ENCODE results near the gene GCNT1.
"Not testable (repeated sequence)": the region's sequence is repeated elsewhere in the genome, so short reads cannot be mapped to it uniquely, and the experiment has no call there.

GCNT1 gene

DNA sequence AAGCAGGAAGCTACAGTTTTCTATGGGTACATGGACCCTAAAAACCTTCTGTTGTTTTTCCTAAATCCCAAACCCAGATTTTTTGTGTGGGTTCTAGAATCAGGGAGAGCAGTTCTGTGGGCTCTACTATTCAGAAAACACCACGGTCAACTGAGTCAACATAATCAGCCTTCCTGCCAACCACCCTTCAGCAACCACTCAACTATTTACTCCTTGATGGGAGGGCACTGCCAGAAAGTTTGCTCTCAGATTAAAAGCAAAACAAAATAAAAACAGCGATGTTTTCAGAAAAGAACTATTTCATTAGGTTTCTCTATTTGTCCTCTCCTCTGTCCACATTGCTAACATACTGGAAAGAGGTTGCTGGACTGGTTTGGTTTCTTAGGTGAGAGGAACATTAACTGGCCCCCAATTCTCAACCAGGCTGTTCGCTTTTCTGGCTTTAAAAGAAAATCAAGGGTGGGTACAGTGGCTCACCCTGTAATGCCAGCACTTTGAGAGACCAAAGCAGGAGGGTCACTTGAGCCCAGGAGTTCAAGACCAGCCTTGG, 72.3 kb downstream of the GCNT1 start:
- TF ChIP-seq, protein P1, sequence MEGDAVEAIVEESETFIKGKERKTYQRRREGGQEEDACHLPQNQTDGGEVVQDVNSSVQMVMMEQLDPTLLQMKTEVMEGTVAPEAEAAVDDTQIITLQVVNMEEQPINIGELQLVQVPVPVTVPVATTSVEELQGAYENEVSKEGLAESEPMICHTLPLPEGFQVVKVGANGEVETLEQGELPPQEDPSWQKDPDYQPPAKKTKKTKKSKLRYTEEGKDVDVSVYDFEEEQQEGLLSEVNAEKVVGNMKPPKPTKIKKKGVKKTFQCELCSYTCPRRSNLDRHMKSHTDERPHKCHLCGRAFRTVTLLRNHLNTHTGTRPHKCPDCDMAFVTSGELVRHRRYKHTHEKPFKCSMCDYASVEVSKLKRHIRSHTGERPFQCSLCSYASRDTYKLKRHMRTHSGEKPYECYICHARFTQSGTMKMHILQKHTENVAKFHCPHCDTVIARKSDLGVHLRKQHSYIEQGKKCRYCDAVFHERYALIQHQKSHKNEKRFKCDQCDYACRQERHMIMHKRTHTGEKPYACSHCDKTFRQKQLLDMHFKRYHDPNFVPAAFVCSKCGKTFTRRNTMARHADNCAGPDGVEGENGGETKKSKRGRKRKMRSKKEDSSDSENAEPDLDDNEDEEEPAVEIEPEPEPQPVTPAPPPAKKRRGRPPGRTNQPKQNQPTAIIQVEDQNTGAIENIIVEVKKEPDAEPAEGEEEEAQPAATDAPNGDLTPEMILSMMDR (IDR thresholded peaks at IDR 0.05; ENCODE audit: low read depth, low read length) = no peak
- no peak for DNase-seq
- no peaks in the 10 kb centered on the region for H3K27me3 ChIP-seq (ENCODE audit: insufficient read depth, low read depth, severe bottlenecking)
- H3K36me3 ChIP-seq = no peaks in the 10 kb centered on the region
- H3K27ac ChIP-seq = no peak overlapping the region
- no peak overlapping the region for H3K4me3 ChIP-seq (ENCODE audit: low read depth, low read length)
- H3K9me3 ChIP-seq (ENCODE audit: severe bottlenecking) = no peaks in the 10 kb centered on the region

- not testable (repeated sequence) for H3K27ac ChIP-seq; H3K4me3 ChIP-seq (ENCODE audit: low read depth, low read length); H3K9me3 ChIP-seq (ENCODE audit: severe bottlenecking); H3K27me3 ChIP-seq (ENCODE audit: insufficient read depth, low read depth, severe bottlenecking); H3K36me3 ChIP-seq; DNase-seq
Measured at GRCh38 chr9:76532877-76533276, 73.9 kb downstream of the GCNT1 start.

- TF ChIP-seq, protein P1 (IDR thresholded peaks at IDR 0.05; ENCODE audit: low read depth, low read length) = no peak
- no peaks in the 10 kb centered on the region for H3K9me3 ChIP-seq (ENCODE audit: severe bottlenecking)
- no peak overlapping the region for H3K4me3 ChIP-seq (ENCODE audit: low read depth, low read length)
- no peak for DNase-seq
- H3K27me3 ChIP-seq (ENCODE audit: insufficient read depth, low read depth, severe bottlenecking) = no peaks in the 10 kb centered on the region
- no peaks in the 10 kb centered on the region for H3K36me3 ChIP-seq
- H3K27ac ChIP-seq = no peak overlapping the region
Measured at GRCh38 chr9:76534026-76534425, 75.0 kb downstream of the GCNT1 start.

DNA sequence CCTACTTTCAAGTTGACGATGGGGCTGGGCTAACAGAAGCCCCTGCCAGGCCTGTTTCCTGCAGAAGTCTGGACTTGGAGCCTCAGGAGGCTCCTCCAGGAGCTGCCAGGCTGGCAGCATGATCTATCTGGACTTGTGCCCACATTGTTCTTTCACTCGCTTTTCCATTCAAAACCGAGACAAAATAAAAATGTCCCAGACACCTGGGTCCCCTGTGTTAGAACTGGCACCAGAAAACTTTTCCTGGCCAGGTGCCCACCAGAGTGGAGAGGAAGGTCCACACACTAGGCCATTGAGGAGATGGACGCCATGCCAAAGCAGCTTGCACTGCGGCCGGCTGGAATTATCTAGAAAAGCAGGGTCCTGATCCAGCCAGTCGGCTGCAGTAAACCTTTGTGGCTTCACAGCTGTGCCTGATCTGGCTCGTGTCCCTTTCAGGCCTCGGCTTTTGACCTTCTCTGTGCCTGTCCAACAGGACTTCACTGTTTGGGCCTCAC, 78.2 kb downstream of the GCNT1 start:
- no peaks in the 10 kb centered on the region for H3K36me3 ChIP-seq
- no peaks in the 10 kb centered on the region for H3K27me3 ChIP-seq (ENCODE audit: insufficient read depth, low read depth, severe bottlenecking)
- no peak for DNase-seq
- TF ChIP-seq, protein P1 (IDR thresholded peaks at IDR 0.05; ENCODE audit: low read depth, low read length) = no peak
- no peaks in the 10 kb centered on the region for H3K9me3 ChIP-seq (ENCODE audit: severe bottlenecking)
- H3K27ac ChIP-seq = no peak overlapping the region
- no peak overlapping the region for H3K4me3 ChIP-seq (ENCODE audit: low read depth, low read length)

- Histone ChIP-seq H3K36me3 (no peaks in the 10 kb centered on the region), H3K27ac (no peak overlapping the region), H3K27me3 (ENCODE audit: insufficient read depth, low read depth, severe bottlenecking) (no peaks in the 10 kb centered on the region), H3K4me3 (ENCODE audit: low read depth, low read length) (no peak overlapping the region), H3K9me3 (ENCODE audit: severe bottlenecking) (no peaks in the 10 kb centered on the region)
- TF ChIP-seq, protein P1 (IDR thresholded peaks at IDR 0.05; ENCODE audit: low read depth, low read length) = no peak
- no peak for DNase-seq
Measured at GRCh38 chr9:76539180-76539579, 80.2 kb downstream of the GCNT1 start.

DNA sequence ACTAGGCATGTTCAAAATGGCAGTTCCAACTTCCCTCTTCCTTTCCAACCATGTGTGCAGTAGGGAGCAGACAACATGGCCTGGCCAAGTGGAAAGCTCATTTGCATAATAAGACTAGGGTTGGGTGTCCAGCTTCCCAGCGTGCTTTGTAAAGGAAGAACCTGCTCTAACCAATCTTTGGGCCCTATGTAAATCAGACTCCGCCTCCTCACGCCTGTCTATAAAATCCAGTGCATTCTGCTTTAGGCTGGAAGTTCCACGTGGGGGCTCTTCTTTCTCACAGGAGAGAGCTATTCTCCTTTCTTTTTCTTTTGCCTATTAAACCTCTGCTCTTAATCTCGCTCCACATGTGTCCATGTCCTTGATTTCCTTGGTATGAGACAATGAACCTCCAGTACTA, 83.4 kb downstream of the GCNT1 start:
- Histone ChIP-seq H3K4me3 (ENCODE audit: low read depth, low read length) (no peak overlapping the region), H3K27ac (no peak overlapping the region), H3K9me3 (ENCODE audit: severe bottlenecking) (no peaks in the 10 kb centered on the region), H3K27me3 (ENCODE audit: insufficient read depth, low read depth, severe bottlenecking) (no peaks in the 10 kb centered on the region), H3K36me3 (no peaks in the 10 kb centered on the region)
- TF ChIP-seq, protein P1 (IDR thresholded peaks at IDR 0.05; ENCODE audit: low read depth, low read length) = no peak
- peak; percentile 12 for DNase-seq

Measured in WERI-Rb-1 (cell line).